GM18519 (cell line): ENCODE measurements around the gene ANKRD11.
A peak's percentile ranks its signal among the peaks of the same experiment; 100 is the strongest.
"Not testable (repeated sequence)": the region's sequence is repeated elsewhere in the genome, so short reads cannot be mapped to it uniquely, and the experiment has no call there.

Source experiments
- ATAC-seq: cut with Tn5 transposase; IDR thresholded peaks from one replicate; pipeline ENCODE4 v1.9.1; 2021; ENCODE audit warnings: mild to moderate bottlenecking, moderate library complexity; ENCODE audit not compliant: unreplicated experiment, low FRiP score

The ANKRD11 gene

GRCh38 chr16:89257281-89257731, 233.1 kb downstream of the ANKRD11 start:
- ATAC-seq, result no peak

- ATAC-seq, result no peak
Measured at GRCh38 chr16:89256651-89257254, 233.6 kb downstream of the ANKRD11 start.

GRCh38 chr16:89253548-89254287, 236.6 kb downstream of the ANKRD11 start:
- ATAC-seq, result no peak

- no peak for ATAC-seq
Measured at GRCh38 chr16:89248196-89248982, 242.0 kb downstream of the ANKRD11 start.

GRCh38 chr16:89247734-89248075, 242.7 kb downstream of the ANKRD11 start:
- not testable (repeated sequence) for ATAC-seq

GRCh38 chr16:89246903-89247733, 243.2 kb downstream of the ANKRD11 start:
- no peak for ATAC-seq

GRCh38 chr16:89246383-89246902, 243.9 kb downstream of the ANKRD11 start:
- no peak for ATAC-seq

- no peak for ATAC-seq
Measured at GRCh38 chr16:89244754-89245153, 245.6 kb downstream of the ANKRD11 start.

- ATAC-seq, result not testable (repeated sequence)
Measured at GRCh38 chr16:89244264-89244663, 246.1 kb downstream of the ANKRD11 start.

- ATAC-seq, result no peak
Measured at GRCh38 chr16:89243664-89244063, 246.7 kb downstream of the ANKRD11 start.

- ATAC-seq, result no peak
Measured at GRCh38 chr16:89242795-89243200, 247.6 kb downstream of the ANKRD11 start.

- ATAC-seq, result peak; percentile 58
Measured at GRCh38 chr16:89241187-89242007, 249.0 kb downstream of the ANKRD11 start.

GRCh38 chr16:89237733-89238132, 252.6 kb downstream of the ANKRD11 start:
- no peak for ATAC-seq

GRCh38 chr16:89233678-89234490, 256.5 kb downstream of the ANKRD11 start:
- ATAC-seq, result no peak

GRCh38 chr16:89232107-89232506, 258.3 kb downstream of the ANKRD11 start:
- no peak for ATAC-seq

- ATAC-seq, result no peak
Measured at GRCh38 chr16:89230255-89230654, 260.1 kb downstream of the ANKRD11 start.

GRCh38 chr16:89224665-89225064, 265.7 kb downstream of the ANKRD11 start:
- no peak for ATAC-seq

GRCh38 chr16:89222931-89223330, 267.4 kb downstream of the ANKRD11 start:
- no peak for ATAC-seq

- no peak for ATAC-seq
Measured at GRCh38 chr16:89221604-89222003, 268.8 kb downstream of the ANKRD11 start.
